HepG2 (cell line): ENCODE results near the gene RPS14. TPM values are rescaled to one million over a fixed set of nuclear protein-coding genes. Genes with fewer than 3 reads are reported as not detected.
A peak's percentile ranks its signal among the peaks of the same experiment; 100 is the strongest.

Source experiments
- CBX5 ChIP-seq: sonication (generic); formaldehyde crosslinking; IDR thresholded peaks from 2 replicates; pipeline ENCODE4 v1.4.0; 2020; ENCODE audit warnings: missing genetic modification reagents, borderline replicate concordance
- CHD2 ChIP-seq: IDR thresholded peaks from 2 replicates; pipeline ENCODE4 v1.6.1; 2011; ENCODE audit warnings: low read depth, low read length, improper control_type of control experiment
- DMAP1 ChIP-seq: IDR thresholded peaks from 2 replicates; pipeline ENCODE4 v1.6.1; 2016
- ELF4 ChIP-seq: sonication (generic); formaldehyde crosslinking; IDR thresholded peaks from 2 replicates; pipeline ENCODE4 v1.5.0; 2020; ENCODE audit warnings: missing genetic modification reagents, mild to moderate bottlenecking, moderate library complexity, borderline replicate concordance
- KDM1A ChIP-seq: IDR thresholded peaks from 2 replicates; pipeline ENCODE4 v1.6.1; 2016; ENCODE audit warnings: missing compliant biosample characterization
- NFE2L1 ChIP-seq: sonication (generic); formaldehyde crosslinking; IDR thresholded peaks from 2 replicates; pipeline ENCODE4 v1.4.0; 2020; ENCODE audit warnings: missing genetic modification reagents, mild to moderate bottlenecking, borderline replicate concordance
- PHF20 ChIP-seq: sonication (generic); formaldehyde crosslinking; IDR thresholded peaks from 2 replicates; pipeline ENCODE4 v1.5.0; 2020; ENCODE audit warnings: mild to moderate bottlenecking, missing genetic modification reagents
- PHF21A ChIP-seq: sonication (generic); formaldehyde crosslinking; IDR thresholded peaks from 2 replicates; pipeline ENCODE4 v1.5.0; 2020; ENCODE audit warnings: mild to moderate bottlenecking, missing genetic modification reagents
- PPARG ChIP-seq: conservative IDR thresholded peaks from 2 replicates; pipeline ENCODE4 v1.6.1; 2016; ENCODE audit warnings: missing biosample characterization, missing genetic modification reagents
- TBL1XR1 ChIP-seq: fragments of 150-350 bp; IDR thresholded peaks from 2 replicates; pipeline ENCODE4 v1.6.1; 2014; ENCODE audit warnings: borderline replicate concordance, low read length; ENCODE audit not compliant: partially characterized antibody
- TOE1 ChIP-seq: sonication (generic); formaldehyde crosslinking; IDR thresholded peaks from 2 replicates; pipeline ENCODE4 v1.4.0; 2020; ENCODE audit warnings: mild to moderate bottlenecking, missing genetic modification reagents
- WIZ ChIP-seq: sonication (generic); formaldehyde crosslinking; IDR thresholded peaks from 2 replicates; pipeline ENCODE4 v1.5.1; 2020; ENCODE audit warnings: mild to moderate bottlenecking, missing genetic modification reagents
- ZBTB42 ChIP-seq: sonication (generic); formaldehyde crosslinking; IDR thresholded peaks from 2 replicates; pipeline ENCODE4 v1.5.0; 2020; ENCODE audit warnings: mild to moderate bottlenecking, missing genetic modification reagents
- ZMYM3 ChIP-seq: sonication (generic); formaldehyde crosslinking; IDR thresholded peaks from 2 replicates; pipeline ENCODE4 v1.5.1; 2020; ENCODE audit warnings: mild to moderate bottlenecking, missing genetic modification reagents
- ZNF253 ChIP-seq: sonication (generic); formaldehyde crosslinking; IDR thresholded peaks from 2 replicates; pipeline ENCODE4 v1.8.0; 2022; ENCODE audit warnings: mild to moderate bottlenecking, missing genetic modification reagents, borderline replicate concordance
- ZNF260 ChIP-seq: sonication (generic); formaldehyde crosslinking; IDR thresholded peaks from 2 replicates; pipeline ENCODE4 v1.4.0; 2020; ENCODE audit warnings: missing genetic modification reagents, low read depth, mild to moderate bottlenecking, borderline replicate concordance
- ZNF326 ChIP-seq: sonication (generic); formaldehyde crosslinking; IDR thresholded peaks from 2 replicates; pipeline ENCODE4 v1.4.0; 2020; ENCODE audit warnings: missing genetic modification reagents, borderline replicate concordance
- ZNF781 ChIP-seq: sonication (generic); formaldehyde crosslinking; IDR thresholded peaks from 2 replicates; pipeline ENCODE4 v1.5.1; 2020; ENCODE audit warnings: borderline replicate concordance, mild to moderate bottlenecking, missing genetic modification reagents; ENCODE audit errors: not compliant biosample characterization
- ZNF788 ChIP-seq: sonication (generic); formaldehyde crosslinking; IDR thresholded peaks from 2 replicates; pipeline ENCODE4 v1.5.0; 2020; ENCODE audit warnings: mild to moderate bottlenecking, missing genetic modification reagents, borderline replicate concordance
- ZNF850 ChIP-seq: sonication (generic); formaldehyde crosslinking; conservative IDR thresholded peaks from 2 replicates; pipeline ENCODE4 v1.9.0; 2021; ENCODE audit warnings: mild to moderate bottlenecking, missing genetic modification reagents
- ZSCAN22 ChIP-seq: sonication (generic); formaldehyde crosslinking; IDR thresholded peaks from 2 replicates; pipeline ENCODE4 v1.4.0; 2020; ENCODE audit warnings: mild to moderate bottlenecking, missing genetic modification reagents
- polyA plus RNA-seq, 8 experiments: library from polyadenylated mRNA; depleted of rRNA in 3 of 8; stranded (reverse) in 7 of 8; unstranded in 1 of 8; fragments of >200 nt; fragmentation: Illumina TruSeq in 4 of 8; extraction: Trizol in 4 of 8; gene quantifications; 2 replicates each; pipeline versions ENCODE4 v1.2.1 to v1.2.3, GENCODE V29; 2011 to 2016; ENCODE audit warnings: low read depth in 4 of 8, missing spikeins in 1 of 8, mixed read lengths in 1 of 8; ENCODE audit not compliant: insufficient read depth in 1 of 8
- total RNA-seq, 5 experiments: library from RNA; depleted of rRNA; stranded (reverse); fragments of >200 nt; fragmentation: Illumina TruSeq; extraction: Trizol; gene quantifications; 2 replicates each; pipeline ENCODE4 v1.2.3, GENCODE V29; 2016; ENCODE audit warnings: low read depth in 1 of 5
- TF ChIP-seq, protein P1 (sequence below): sonication (generic); formaldehyde crosslinking; IDR thresholded peaks from 2 replicates; pipeline ENCODE4 v1.4.0; 2020; ENCODE audit warnings: missing genetic modification reagents
- TF ChIP-seq, protein P2 (sequence below): sonication (generic); formaldehyde crosslinking; IDR thresholded peaks from 2 replicates; pipeline ENCODE4 v1.4.0; 2020; ENCODE audit warnings: missing genetic modification reagents

The RPS14 gene
- total and polyA plus RNA-seq, 2 of the 13 experiments (the other 11 are each of a cell fraction or from before 2014, with no cell fraction given) = 2,116 to 3,295 TPM

DNA sequence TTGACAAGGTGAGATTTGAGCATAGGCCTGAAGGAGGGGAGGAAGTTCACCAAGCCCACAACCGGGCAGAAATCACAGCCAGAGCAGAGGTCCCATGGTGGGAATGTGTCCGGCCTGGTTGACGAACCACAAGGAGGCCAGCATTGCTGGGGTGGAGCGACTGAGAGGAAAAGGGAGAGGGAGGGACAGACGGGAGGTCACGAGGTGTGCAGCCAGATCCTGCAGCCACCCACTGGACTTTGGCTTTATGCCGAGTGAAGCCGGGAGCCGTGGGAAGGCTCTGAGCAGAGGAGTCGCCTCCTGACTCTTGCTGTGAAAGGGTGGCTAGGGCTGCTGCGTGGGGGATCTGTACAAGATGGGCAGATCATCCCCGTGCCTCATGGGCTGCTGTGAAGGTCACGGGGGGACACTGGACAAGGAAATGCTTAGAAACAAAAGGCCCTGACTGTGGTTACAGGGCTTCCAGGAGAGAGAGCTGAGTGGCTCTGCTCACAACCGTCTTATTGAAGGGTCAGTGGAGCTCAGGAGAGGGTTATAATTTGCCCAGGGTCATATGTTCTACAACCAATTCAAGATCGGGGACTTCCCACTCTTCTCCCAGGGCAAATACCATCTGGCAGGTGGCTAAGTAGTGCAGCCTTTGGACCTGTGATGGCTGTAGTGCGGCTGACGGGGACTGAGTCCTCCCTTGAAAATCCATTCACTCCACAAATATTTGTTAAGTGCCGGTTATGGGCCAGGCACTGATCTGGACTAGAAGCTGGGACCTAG lies 21.2 kb downstream of the RPS14 start (continued):
- peak; percentile 47; the same call in 1 of the 2 replicates for TF ChIP-seq PHF20 (CRISPR knock-in tag)
- TF ChIP-seq ZNF850 (CRISPR knock-in tag) = no peak
- TF ChIP-seq ZSCAN22 (CRISPR knock-in tag) = no peak
- no peak for TF ChIP-seq PPARG
- TF ChIP-seq TBL1XR1 = no peak
- TF ChIP-seq ELF4 (CRISPR knock-in tag) = no peak
- TF ChIP-seq ZNF253 = no peak
- TF ChIP-seq KDM1A (CRISPR knock-in tag) = no peak
- TF ChIP-seq PHF21A = peak; percentile 84
- no peak for TF ChIP-seq CHD2
- no peak for TF ChIP-seq ZNF781 (CRISPR knock-in tag)
- peak; percentile 50; the same call in 1 of the 2 replicates for TF ChIP-seq WIZ (CRISPR knock-in tag)
- peak; percentile 62; the same call in 1 of the 2 replicates for TF ChIP-seq DMAP1 (CRISPR knock-in tag)
- no peak for TF ChIP-seq CBX5 (CRISPR knock-in tag)
- TF ChIP-seq ZNF260 (CRISPR knock-in tag) = no peak
- TF ChIP-seq, protein P1, sequence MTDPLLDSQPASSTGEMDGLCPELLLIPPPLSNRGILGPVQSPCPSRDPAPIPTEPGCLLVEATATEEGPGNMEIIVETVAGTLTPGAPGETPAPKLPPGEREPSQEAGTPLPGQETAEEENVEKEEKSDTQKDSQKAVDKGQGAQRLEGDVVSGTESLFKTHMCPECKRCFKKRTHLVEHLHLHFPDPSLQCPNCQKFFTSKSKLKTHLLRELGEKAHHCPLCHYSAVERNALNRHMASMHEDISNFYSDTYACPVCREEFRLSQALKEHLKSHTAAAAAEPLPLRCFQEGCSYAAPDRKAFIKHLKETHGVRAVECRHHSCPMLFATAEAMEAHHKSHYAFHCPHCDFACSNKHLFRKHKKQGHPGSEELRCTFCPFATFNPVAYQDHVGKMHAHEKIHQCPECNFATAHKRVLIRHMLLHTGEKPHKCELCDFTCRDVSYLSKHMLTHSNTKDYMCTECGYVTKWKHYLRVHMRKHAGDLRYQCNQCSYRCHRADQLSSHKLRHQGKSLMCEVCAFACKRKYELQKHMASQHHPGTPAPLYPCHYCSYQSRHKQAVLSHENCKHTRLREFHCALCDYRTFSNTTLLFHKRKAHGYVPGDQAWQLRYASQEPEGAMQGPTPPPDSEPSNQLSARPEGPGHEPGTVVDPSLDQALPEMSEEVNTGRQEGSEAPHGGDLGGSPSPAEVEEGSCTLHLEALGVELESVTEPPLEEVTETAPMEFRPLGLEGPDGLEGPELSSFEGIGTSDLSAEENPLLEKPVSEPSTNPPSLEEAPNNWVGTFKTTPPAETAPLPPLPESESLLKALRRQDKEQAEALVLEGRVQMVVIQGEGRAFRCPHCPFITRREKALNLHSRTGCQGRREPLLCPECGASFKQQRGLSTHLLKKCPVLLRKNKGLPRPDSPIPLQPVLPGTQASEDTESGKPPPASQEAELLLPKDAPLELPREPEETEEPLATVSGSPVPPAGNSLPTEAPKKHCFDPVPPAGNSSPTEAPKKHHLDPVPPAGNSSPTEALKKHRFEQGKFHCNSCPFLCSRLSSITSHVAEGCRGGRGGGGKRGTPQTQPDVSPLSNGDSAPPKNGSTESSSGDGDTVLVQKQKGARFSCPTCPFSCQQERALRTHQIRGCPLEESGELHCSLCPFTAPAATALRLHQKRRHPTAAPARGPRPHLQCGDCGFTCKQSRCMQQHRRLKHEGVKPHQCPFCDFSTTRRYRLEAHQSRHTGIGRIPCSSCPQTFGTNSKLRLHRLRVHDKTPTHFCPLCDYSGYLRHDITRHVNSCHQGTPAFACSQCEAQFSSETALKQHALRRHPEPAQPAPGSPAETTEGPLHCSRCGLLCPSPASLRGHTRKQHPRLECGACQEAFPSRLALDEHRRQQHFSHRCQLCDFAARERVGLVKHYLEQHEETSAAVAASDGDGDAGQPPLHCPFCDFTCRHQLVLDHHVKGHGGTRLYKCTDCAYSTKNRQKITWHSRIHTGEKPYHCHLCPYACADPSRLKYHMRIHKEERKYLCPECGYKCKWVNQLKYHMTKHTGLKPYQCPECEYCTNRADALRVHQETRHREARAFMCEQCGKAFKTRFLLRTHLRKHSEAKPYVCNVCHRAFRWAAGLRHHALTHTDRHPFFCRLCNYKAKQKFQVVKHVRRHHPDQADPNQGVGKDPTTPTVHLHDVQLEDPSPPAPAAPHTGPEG (CRISPR knock-in tag) = 0 out of 2 replicates have a peak, but pooled peaks have one; percentile 19
- no peak for TF ChIP-seq TOE1 (CRISPR knock-in tag)
- TF ChIP-seq, protein P2, sequence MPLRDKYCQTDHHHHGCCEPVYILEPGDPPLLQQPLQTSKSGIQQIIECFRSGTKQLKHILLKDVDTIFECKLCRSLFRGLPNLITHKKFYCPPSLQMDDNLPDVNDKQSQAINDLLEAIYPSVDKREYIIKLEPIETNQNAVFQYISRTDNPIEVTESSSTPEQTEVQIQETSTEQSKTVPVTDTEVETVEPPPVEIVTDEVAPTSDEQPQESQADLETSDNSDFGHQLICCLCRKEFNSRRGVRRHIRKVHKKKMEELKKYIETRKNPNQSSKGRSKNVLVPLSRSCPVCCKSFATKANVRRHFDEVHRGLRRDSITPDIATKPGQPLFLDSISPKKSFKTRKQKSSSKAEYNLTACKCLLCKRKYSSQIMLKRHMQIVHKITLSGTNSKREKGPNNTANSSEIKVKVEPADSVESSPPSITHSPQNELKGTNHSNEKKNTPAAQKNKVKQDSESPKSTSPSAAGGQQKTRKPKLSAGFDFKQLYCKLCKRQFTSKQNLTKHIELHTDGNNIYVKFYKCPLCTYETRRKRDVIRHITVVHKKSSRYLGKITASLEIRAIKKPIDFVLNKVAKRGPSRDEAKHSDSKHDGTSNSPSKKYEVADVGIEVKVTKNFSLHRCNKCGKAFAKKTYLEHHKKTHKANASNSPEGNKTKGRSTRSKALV (CRISPR knock-in tag) = no peak
- TF ChIP-seq ZNF326 = no peak
- TF ChIP-seq ZBTB42 (CRISPR knock-in tag) = no peak
- no peak for TF ChIP-seq NFE2L1 (CRISPR knock-in tag)
- TF ChIP-seq ZMYM3 (CRISPR knock-in tag) = no peak; the same call in 1 of the 2 replicates
- TF ChIP-seq ZNF788 (CRISPR knock-in tag) = peak; percentile 31; the same call in 1 of the 2 replicates
